ENCODE measurements around the gene GABBR2.

DNA sequence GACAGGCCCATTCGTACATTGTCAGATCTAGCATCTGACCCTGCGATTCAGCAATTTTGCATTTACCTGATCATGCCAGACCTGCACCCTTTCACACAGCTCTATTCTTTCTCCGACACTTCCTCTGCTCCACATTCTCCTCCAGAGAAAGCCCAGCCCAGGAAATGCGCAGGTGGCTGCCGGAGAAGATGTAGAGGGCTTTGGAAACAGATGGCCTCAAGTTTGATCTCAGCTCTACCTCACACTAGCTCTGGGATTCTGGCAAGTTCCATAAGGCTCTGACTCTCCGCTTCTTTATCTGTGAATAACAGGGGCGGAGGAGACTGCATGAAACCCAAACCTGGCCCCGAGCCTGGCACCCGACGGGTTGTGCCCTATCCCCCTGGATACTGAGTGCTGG is 61.5 kb downstream of the GABBR2 start:
- TF ChIP-seq, protein P1, sequence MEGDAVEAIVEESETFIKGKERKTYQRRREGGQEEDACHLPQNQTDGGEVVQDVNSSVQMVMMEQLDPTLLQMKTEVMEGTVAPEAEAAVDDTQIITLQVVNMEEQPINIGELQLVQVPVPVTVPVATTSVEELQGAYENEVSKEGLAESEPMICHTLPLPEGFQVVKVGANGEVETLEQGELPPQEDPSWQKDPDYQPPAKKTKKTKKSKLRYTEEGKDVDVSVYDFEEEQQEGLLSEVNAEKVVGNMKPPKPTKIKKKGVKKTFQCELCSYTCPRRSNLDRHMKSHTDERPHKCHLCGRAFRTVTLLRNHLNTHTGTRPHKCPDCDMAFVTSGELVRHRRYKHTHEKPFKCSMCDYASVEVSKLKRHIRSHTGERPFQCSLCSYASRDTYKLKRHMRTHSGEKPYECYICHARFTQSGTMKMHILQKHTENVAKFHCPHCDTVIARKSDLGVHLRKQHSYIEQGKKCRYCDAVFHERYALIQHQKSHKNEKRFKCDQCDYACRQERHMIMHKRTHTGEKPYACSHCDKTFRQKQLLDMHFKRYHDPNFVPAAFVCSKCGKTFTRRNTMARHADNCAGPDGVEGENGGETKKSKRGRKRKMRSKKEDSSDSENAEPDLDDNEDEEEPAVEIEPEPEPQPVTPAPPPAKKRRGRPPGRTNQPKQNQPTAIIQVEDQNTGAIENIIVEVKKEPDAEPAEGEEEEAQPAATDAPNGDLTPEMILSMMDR (IDR thresholded peaks at IDR 0.05), result no peak
- no peak for TF ChIP-seq POLR2A (IDR thresholded peaks at IDR 0.05)

Data from right lobe of liver (tissue), 4 donors.